DMS 273 (cell line): Measurements from ENCODE around the gene MSI2.

ENCODE experiments used
- DNase-seq: peaks from one replicate; lab custom pipeline; 2025; ENCODE audit not compliant: unreplicated experiment; lab: John Stamatoyannopoulos, UW

MSI2 gene

DNA sequence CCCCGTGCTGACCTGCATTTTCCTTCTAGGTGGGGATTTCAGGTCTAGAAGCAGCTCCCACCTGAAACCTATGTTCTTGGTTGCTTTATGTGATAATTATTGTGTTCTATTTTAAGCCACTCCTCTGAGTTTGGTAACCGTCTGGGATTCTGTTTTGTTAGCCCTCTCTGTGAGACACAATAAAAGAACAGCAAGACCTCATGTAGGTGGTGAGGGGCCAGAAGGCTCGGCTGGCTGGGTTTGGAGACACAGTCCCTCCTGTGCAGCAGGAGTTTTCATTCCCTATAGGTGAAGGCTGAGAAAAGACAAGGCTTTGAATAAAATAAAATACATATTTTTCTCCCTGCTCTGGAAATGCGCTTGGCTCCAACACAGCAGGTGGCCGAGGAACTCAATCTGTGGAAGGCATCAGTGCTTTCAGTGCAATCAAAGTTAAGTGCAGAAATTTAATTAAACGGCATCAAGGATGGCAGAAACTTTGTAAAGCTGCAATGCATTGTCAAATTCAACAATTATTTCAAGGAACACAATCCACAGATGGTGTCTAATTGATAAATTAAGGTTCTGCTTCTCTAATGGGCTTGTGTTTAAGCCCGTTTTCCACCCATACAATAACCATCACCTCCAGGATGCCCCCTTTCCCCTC is 107.8 kb downstream of the MSI2 start:
- DNase-seq: peak; percentile 26

DNA sequence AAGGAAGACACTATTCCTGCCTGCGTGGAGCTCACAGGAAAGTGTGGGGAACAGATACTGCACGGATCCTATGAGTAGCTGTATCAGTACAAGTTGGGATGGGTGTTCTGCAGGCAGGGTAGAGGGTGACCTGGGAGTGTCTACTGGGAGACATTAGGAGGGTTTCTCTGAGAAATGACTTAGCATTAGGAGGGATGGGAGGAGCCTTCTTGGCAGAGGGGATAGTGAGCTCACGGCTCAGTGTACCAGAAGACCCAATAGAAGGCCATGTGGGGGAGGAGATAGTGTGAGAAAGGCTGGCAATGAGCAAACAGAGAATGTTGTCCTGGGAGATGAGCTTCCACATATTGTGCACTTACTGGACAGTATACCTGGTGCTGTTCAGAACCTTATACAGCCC is 109.1 kb downstream of the MSI2 start:
- DNase-seq: no peak

DNA sequence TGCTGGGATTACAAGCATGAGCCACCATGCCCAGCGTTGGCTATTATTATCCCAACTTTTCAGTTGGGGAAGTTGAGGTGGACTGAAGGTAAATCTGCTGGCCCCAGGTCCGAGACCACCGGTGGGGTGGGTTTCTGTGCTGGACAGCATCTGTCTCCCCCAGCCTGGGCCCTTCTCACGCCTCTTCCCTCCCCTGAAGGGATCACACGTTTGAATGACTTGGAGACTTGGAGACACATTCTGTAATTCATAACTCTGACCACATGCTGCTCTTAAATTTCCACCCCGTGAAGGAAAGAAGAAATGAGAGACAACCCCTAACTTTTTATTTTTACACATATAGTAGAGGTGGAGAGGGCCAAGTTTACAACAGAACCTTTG is 109.8 kb downstream of the MSI2 start:
- DNase-seq: no peak

- peak; percentile 26 for DNase-seq
Measured at GRCh38 chr17:57366558-57367351, 110.4 kb downstream of the MSI2 start.

DNA sequence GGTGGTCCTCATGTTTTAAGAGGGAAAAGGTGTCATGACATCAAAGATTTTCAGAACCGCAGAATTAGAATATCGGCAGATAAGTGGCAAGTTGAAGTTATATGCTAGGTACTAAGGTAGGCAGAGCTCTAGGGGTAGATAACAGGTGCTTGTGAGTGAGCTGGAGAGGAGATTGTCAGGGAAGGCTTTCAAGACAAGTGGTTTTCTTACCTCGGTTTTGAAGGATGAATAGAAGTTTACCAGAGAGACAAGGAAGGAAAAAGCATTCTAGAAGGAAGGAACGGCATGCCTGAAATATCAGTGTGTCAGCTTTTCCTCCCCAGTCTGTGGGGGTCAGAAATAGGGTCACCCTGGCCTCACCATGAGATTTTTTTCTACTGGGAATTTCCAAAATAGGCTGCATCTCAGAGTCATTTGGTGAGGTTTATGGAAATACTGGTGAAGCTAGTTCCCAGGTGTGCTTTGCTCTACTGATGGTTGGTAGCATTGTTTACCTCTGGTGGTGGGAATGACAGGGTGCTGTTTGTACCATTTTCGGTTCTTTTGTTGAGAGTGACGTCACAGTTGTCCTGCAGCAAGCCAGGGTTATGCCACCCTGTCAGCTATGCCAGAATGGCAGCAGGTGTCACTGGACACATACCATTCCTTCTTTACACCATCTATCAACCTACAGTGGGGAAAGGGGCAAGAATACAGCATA is 112.5 kb downstream of the MSI2 start:
- DNase-seq: no peak

GRCh38 chr17:57369509-57369945 is 113.2 kb downstream of the MSI2 start:
- DNase-seq: no peak

- peak; percentile 11 for DNase-seq
Measured at GRCh38 chr17:57370037-57370581, 113.8 kb downstream of the MSI2 start.

- DNase-seq: no peak
Measured at GRCh38 chr17:57370619-57371018, 114.3 kb downstream of the MSI2 start.

GRCh38 chr17:57372156-57372555 is 115.8 kb downstream of the MSI2 start:
- no peak for DNase-seq

DNA sequence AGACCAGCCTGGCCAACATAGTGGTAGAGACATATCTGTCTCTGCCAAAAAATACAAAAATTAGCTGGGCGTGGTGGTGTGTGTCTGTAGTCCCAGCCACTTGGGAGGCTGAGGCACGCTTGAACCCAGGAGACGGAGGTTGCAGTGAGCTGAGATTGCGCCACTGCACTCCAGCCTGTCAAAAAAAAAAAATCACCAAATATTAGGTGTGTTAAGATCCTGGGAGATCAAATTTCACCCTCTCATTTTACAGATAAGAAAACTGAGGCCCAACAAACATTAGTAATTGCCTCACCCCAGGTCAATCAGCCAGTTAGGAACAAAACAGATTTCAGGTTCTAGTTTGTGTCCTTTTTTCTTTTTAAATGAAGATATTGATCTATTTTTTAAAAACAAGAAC is 116.7 kb downstream of the MSI2 start:
- no peak for DNase-seq

DNA sequence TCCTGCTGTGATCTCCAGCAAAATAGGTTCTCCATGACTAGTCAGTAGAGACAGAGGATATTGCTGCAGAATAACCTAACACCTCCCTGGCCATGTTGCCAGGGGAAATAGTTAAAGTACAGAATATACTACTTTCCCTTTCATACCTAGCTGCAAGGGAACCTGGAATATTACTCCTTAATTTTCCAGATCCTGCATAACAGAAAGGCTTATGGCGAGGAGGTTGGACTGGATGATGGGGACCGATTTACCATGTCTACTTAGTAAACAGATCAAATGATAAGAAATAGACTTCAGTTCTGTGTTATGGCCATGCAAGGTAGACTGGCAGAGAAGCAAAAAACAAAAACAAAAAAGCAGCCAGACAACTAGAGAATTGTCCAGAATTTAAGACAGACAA is 117.4 kb downstream of the MSI2 start:
- DNase-seq: no peak

DNA sequence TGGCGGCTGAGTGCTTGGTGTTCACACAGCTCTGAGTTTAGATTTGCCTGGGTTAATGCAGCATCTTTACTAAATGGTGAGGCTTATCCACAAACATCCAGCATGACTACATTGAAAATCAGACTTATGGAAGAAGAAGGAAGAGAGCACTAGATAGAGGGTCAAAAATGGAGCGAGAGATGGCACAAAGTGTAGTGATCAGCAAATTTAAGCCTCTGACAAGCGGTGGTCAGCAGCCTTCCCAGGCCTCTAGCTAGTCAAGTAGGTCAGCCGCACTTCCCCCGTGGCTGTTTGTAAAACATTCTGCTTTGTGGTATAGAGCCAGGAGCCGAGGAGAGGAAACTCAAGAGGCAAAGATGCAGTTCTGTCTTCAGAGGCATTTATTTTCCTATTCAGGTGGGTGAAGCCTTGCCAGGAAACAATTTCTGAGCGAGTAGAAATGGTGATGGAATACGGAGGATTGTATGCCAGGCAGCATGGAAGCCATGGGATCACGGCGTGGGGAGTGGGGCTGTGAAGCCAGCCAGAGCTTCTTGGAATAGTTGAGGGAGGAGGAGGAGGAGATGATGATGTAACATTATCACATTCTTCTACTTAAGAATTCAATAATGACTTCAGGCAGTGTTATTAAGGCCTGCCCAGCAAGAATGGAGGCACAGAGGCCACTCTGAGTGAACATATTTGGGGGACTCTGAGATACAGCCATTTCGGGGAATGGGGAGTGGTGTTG is 118.9 kb downstream of the MSI2 start:
- DNase-seq: no peak

DNA sequence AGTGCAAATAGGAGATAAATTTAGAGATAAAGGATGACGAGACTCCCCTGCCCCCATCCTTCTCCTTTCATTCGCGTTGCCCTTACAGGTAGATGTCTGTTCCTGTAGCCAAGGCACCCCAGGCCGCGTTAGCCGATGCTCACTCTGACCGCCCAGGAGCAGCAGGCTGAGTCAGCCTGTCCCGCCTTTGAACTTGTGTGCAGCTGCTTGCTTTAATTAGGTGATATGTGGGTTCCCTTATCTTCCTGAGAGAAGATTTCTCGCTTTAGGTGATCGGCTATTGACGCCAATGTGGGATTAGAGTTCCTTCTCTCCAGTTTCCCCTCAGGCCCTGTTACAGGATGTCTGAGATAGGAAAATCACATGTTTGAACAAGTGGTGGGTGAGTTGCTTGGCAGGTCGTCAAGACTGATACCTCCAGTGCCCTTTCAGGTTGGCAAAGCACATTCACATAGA is 119.5 kb downstream of the MSI2 start:
- no peak for DNase-seq

- DNase-seq: no peak
Measured at GRCh38 chr17:57377094-57377493, 120.8 kb downstream of the MSI2 start.

DNA sequence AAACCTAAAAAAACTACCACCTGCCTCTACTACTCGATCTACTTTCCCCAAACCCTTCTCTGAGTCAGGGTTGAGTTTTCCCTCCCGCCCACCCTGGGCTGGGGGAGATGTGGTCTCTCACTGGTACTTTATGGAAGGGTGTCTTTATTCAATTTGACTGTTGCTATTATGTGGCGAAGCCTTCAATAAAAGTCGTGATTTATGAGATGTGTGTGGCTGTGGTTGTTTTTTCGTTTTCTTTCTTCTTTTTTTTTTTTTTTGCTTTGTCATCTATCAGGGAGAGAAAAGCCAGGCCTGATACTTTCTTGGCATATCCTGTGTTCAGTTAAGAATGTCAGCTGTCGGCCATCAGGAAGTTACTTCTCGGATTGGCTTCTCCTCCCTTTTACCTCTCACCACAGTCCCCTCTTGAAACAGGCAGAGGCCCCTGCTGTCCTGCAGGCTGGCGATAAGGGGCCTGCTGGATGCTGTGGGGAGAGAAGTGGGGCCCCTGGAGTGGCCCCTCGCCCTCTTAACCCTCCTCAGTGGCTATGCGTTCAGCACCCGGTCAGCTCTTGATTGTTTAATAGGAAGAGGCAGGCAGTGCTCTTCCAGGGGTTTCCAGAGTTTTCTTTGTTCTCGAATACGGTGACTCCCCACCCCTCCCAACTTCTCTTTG is 123.0 kb downstream of the MSI2 start:
- no peak for DNase-seq

DNA sequence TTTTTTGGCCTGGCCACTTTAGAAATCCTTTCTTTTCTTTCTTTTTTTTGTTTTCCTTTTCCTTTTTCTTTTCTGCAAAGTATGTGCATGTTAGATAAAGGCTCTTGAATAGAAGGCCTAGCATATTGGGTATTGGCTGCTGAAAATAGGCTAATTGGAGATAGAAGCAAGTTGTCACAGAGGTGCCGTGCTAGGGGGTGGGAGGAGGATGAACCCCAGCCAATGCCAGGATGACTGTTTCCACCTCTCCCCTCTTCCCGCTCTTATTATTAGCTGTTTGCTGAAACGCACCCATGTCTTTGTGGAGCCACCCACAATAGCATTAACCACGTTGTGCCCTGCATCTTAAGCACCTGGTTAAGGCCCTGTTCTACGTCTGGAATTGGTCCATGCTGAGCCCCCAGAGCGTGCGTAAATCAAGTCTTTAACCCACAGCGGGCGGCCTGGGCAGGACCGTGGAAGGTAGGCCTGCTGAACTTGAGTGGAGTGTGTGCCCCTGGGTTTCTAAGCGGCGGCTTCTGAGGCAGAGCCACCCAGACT is 123.6 kb downstream of the MSI2 start:
- no peak for DNase-seq

DNA sequence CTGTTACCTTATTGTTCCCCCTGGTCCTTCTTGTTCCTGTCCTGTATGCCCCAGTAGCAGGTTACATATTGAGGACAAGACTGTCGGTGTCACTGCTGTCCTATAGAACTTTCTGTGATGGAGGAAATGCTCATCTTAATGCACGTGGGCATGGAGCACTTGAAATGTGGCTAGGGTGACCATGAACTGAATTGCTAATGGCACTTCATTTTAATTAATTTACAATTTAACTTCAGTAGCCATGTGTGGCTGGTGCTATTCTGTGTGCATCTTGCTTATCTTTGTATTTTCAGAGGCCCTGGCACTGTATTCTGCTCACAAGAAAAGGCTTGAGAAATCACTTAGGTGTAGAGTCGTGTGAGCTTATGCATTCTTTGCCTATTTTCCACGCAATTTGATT is 125.2 kb downstream of the MSI2 start:
- DNase-seq: no peak

DNA sequence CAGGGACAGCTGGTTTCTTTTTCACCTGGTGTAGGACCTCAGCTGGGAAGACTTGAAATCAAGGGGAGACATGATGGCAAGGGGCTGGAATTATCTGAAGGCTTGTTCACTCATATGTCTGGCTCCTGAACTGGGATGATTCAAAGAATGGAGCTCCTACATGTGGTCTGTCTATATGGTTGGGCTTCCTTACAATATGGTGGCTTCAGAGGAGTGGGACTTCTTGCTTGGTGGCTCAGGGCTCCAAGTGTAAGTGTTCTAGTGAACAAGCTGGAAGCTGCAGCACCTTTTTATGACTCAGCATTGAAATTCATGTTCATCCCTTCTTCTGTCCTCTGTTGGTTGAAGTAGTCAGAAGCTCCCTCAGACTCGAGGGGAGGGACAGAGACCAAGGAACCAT is 127.9 kb downstream of the MSI2 start:
- DNase-seq: no peak

GRCh38 chr17:57385975-57386374 is 129.7 kb downstream of the MSI2 start:
- DNase-seq: no peak

DNA sequence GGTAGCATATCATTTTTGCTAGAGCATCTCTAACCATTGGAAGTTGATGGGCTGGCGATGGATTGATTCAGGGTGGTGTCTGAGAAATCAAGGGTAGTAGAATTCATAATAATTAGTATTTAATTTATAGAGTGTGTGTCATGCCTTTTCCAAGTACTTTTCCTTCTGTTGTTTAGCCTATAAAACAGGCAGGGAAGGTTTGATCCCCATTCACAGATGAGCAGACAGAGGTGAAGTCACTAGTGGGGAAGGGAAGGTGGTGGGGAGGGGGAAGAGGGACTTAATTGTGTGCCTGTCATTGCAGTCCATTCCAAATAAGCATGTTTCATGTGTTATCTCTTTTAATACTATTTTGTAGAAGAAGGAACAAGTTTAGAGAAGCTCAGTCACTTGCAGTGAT is 131.3 kb downstream of the MSI2 start:
- peak; percentile 7 for DNase-seq
